ENCODE results near the gene CHN2.

Gene CHN2

GRCh38 chr7:29430279-29430949 lies 235.8 kb downstream of the CHN2 start:
- no peaks in the 10 kb centered on the region for H3K27me3 ChIP-seq
- H3K4me3 ChIP-seq = no peak overlapping the region
- H3K27ac ChIP-seq = no peak overlapping the region
- no peak for DNase-seq
- no peaks in the 10 kb centered on the region for H3K9me3 ChIP-seq
- no peaks in the 10 kb centered on the region for H3K36me3 ChIP-seq
- intact Hi-C loops (cut with DNase I; ENCODE audit: low total_unique reads) = no loop called here
- no peaks in the 10 kb centered on the region for H3K4me1 ChIP-seq
- TF ChIP-seq CTCF (IDR thresholded peaks at IDR 0.05) = no peak

GRCh38 chr7:29431686-29432085 lies 237.1 kb downstream of the CHN2 start:
- intact Hi-C loops (cut with DNase I; ENCODE audit: low total_unique reads) = no loop called here
- Histone ChIP-seq H3K9me3 (no peaks in the 10 kb centered on the region), H3K4me1 (no peaks in the 10 kb centered on the region), H3K4me3 (no peak overlapping the region), H3K36me3 (no peaks in the 10 kb centered on the region), H3K27me3 (no peaks in the 10 kb centered on the region), H3K27ac (no peak overlapping the region)
- no peak for TF ChIP-seq CTCF (IDR thresholded peaks at IDR 0.05)
- DNase-seq = no peak

- Histone ChIP-seq H3K27ac (no peak overlapping the region), H3K4me1 (no peaks in the 10 kb centered on the region), H3K9me3 (no peaks in the 10 kb centered on the region), H3K27me3 (no peaks in the 10 kb centered on the region), H3K4me3 (no peak overlapping the region), H3K36me3 (no peaks in the 10 kb centered on the region)
- no peak for TF ChIP-seq CTCF (IDR thresholded peaks at IDR 0.05)
- no peak for DNase-seq
- intact Hi-C loops (cut with DNase I; ENCODE audit: low total_unique reads) = no loop called here
Measured at GRCh38 chr7:29432721-29433120, 238.1 kb downstream of the CHN2 start.

- intact Hi-C loops (cut with DNase I; ENCODE audit: low total_unique reads) = no loop called here
- Histone ChIP-seq H3K27me3 (no peaks in the 10 kb centered on the region), H3K9me3 (no peaks in the 10 kb centered on the region), H3K4me1 (no peaks in the 10 kb centered on the region), H3K4me3 (no peak overlapping the region), H3K27ac (no peak overlapping the region), H3K36me3 (no peaks in the 10 kb centered on the region)
- no peak for TF ChIP-seq CTCF (IDR thresholded peaks at IDR 0.05)
- DNase-seq = no peak
Measured at GRCh38 chr7:29434380-29434768, 239.8 kb downstream of the CHN2 start.

- no peak for TF ChIP-seq CTCF (IDR thresholded peaks at IDR 0.05)
- no peak for DNase-seq
- no peaks in the 10 kb centered on the region for H3K9me3 ChIP-seq
- no peaks in the 10 kb centered on the region for H3K27me3 ChIP-seq
- no peak overlapping the region for H3K27ac ChIP-seq
- no peaks in the 10 kb centered on the region for H3K36me3 ChIP-seq
- intact Hi-C loops (cut with DNase I; ENCODE audit: low total_unique reads) = no loop called here
- no peak overlapping the region for H3K4me3 ChIP-seq
- H3K4me1 ChIP-seq = no peaks in the 10 kb centered on the region
Measured at GRCh38 chr7:29435167-29435566, 240.6 kb downstream of the CHN2 start.

GRCh38 chr7:29435902-29436301 lies 241.3 kb downstream of the CHN2 start:
- intact Hi-C loops (cut with DNase I; ENCODE audit: low total_unique reads) = no loop called here
- Histone ChIP-seq H3K36me3 (no peaks in the 10 kb centered on the region), H3K4me3 (no peak overlapping the region), H3K27ac (no peak overlapping the region), H3K4me1 (no peaks in the 10 kb centered on the region), H3K27me3 (no peaks in the 10 kb centered on the region), H3K9me3 (no peaks in the 10 kb centered on the region)
- DNase-seq = no peak
- TF ChIP-seq CTCF (IDR thresholded peaks at IDR 0.05) = no peak

Data from tibial artery (tissue), 4 donors.